ENCODE measurements around the gene TMPRSS15.

TMPRSS15 gene

DNA sequence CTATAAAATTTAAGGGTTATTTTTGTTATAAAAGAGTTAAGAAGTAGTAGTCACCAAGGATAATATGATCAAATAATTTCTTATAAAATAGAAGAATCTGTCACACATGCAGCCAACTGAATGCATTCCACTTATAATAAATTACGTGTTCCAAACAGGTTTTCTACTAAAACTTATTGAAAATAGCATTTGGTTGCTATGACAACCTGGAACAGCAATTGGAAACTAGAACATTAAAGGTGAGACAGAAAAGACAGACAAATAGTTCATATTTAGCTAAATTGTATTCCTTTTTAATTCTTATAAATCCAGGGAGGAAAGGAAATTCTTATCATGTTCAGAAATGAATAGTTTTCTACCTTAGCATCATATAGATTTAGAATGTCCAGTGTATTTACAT, 168.0 kb downstream of the TMPRSS15 start:
- DNase-seq: no peak

DNA sequence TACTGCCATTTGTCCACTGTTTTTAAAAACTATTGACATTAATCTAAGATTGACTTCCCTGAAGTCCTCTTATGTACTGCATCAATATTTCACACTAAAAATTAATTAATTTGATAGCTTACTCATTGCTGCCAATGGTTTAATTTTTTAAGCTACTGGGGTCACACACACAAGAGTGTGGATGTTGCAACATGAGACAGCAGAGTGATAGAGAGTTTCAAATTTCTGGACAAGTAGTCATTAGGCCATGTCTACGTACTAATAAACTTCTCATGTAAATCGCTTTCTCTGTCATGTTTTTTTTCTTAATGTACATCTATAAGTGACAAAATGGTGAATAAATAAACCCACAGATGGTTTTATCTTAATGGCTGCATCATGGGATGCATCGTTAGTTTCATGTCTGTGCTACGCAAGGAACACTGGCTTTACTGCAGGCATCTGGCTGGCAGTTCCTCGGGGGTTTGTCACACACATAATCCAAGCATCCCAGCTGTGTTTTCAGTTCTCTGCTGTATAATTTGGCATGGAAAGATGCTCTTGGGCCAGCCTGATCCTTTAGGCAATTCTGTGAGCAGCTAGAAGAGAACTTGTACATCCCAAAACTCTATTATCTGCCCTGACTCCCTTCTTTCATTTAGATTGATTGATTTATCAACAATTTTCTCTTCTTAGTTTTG, 175.4 kb downstream of the TMPRSS15 start:
- peak; percentile 54 for DNase-seq

DNA sequence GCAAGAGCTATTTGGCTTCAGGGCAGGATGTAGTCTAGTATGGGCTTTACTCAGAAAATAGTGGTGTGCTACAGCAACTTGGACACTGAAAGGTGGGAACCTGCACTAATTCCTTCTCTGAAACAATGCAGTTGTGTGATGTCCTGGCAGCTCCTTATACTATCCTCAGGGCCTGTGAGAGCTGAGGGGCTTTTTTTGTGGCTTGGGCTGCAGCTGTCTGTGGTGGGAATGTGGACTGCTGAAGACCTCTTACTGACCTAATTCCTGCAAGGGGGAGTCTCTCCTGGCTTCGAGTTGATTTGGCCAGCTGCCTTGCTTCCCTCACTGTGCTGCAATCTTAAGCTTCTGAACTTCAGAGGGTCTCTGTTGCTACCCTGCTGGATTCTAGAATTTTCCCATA, 181.2 kb downstream of the TMPRSS15 start:
- no peak for DNase-seq

DNA sequence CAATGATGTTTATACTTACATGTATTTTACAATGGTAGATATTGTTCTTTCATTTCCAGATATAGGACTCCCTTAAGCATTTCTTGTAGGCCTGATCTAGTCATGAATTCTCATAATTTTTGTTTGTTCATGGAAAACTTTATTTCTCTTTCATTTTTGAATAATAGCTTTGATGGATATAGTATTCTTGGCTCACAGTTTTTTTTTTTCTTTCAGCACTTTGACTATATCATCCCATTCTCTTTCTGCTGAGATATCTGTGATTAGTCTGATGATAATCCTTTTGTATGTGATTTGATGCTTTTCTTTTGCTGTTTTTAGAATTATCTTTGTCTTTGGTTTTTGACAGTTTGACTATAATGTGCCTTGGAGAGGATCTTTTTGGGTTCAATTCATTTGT, 183.1 kb downstream of the TMPRSS15 start:
- no peak for DNase-seq

All from right hindlimb (tissue), 1 donor.